ENCODE data around the gene MOK.

- TF ChIP-seq CTCF (conservative IDR thresholded peaks at IDR 0.05) (no peak), ZFX (IDR thresholded peaks at IDR 0.05) (no peak)
These were observed 89.3 kb downstream of the MOK start for GRCh38 chr14:102215576-102216250.

Data from C4-2B (cell line).